OCI-LY1 (cell line): ENCODE results near the gene TGM5.

Experiments
- H2AFZ ChIP-seq: fragments of 200-600 bp; sonication (generic), shearing (Covaris generic); 2 replicates; pipeline ENCODE4 v1.6.0; 2014; ENCODE audit warnings: antibody characterized with exemption, mild to moderate bottlenecking, low read length
- H3F3A ChIP-seq: fragments of 200-600 bp; sonication (generic), shearing (Covaris generic); 2 replicates; pipeline ENCODE4 v1.6.0; 2014; ENCODE audit warnings: mild to moderate bottlenecking, antibody characterized with exemption, low read length, moderate library complexity; ENCODE audit not compliant: insufficient read depth
- H3K27ac ChIP-seq: fragments of 200-600 bp; sonication (generic); 2 replicates; pipeline ENCODE4 v1.5.1; 2014; ENCODE audit warnings: low read length, mixed run types, mild to moderate bottlenecking, low read depth; ENCODE audit not compliant: poor library complexity, severe bottlenecking
- H3K27me3 ChIP-seq: fragments of 200-600 bp; sonication (generic); 2 replicates; pipeline ENCODE4 v1.6.0; 2014; ENCODE audit warnings: antibody characterized with exemption, mild to moderate bottlenecking, low read length, moderate library complexity; ENCODE audit not compliant: insufficient read depth
- H3K36me3 ChIP-seq: fragments of 200-600 bp; sonication (generic); 2 replicates; pipeline ENCODE4 v1.6.1; 2014; ENCODE audit warnings: mild to moderate bottlenecking, antibody characterized with exemption, low read length, moderate library complexity, mixed read lengths; ENCODE audit not compliant: insufficient read depth
- H3K4me1 ChIP-seq: fragments of 200-600 bp; sonication (generic); 2 replicates; pipeline ENCODE4 v1.5.1; 2014; ENCODE audit warnings: mild to moderate bottlenecking, low read length, moderate library complexity; ENCODE audit not compliant: insufficient read depth, severe bottlenecking
- H3K4me2 ChIP-seq: fragments of 200-600 bp; sonication (generic), shearing (Covaris generic); 2 replicates; pipeline ENCODE4 v1.6.1; 2014; ENCODE audit warnings: low read length
- H3K4me3 ChIP-seq: fragments of 200-600 bp; sonication (generic); 2 replicates; pipeline ENCODE4 v1.5.1; 2014; ENCODE audit warnings: low read length, low read depth, mild to moderate bottlenecking, mixed read lengths; ENCODE audit not compliant: poor library complexity, severe bottlenecking
- H3K79me2 ChIP-seq: fragments of 200-600 bp; shearing (Covaris generic); 2 replicates; pipeline ENCODE4 v1.6.1; 2016; ENCODE audit warnings: mixed run types, low read length, mixed read lengths; ENCODE audit not compliant: insufficient read depth
- H3K9ac ChIP-seq: fragments of 200-600 bp; sonication (generic), shearing (Covaris generic); 2 replicates; pipeline ENCODE4 v1.6.1; 2014; ENCODE audit warnings: mild to moderate bottlenecking, low read length, mixed read lengths
- H3K9me2 ChIP-seq: fragments of 200-600 bp; sonication (generic), shearing (Covaris generic); 2 replicates; pipeline ENCODE4 v1.6.1; 2014; ENCODE audit warnings: low read depth, mild to moderate bottlenecking, low read length, mixed read lengths
- H3K9me3 ChIP-seq: fragments of 200-600 bp; shearing (Covaris generic); 2 replicates; pipeline ENCODE4 v1.6.1; 2014; ENCODE audit warnings: low read length, mixed read lengths
- H4K20me1 ChIP-seq: fragments of 200-600 bp; sonication (generic), shearing (Covaris generic); 2 replicates; pipeline ENCODE4 v1.6.0; 2016; ENCODE audit warnings: mild to moderate bottlenecking, low read length; ENCODE audit not compliant: insufficient read depth
- CTCF ChIP-seq: fragments of 200-600 bp; sonication (generic), shearing (Covaris generic); IDR thresholded peaks from 2 replicates; pipeline ENCODE4 v1.5.1; 2017; ENCODE audit warnings: mild to moderate bottlenecking, antibody characterized with exemption, low read length, moderate library complexity, mixed read lengths
- EZH2 ChIP-seq: fragments of 200-600 bp; sonication (generic), shearing (Covaris generic); IDR thresholded peaks from 2 replicates; pipeline ENCODE4 v1.8.0; 2017; ENCODE audit warnings: borderline replicate concordance, mixed run types, mild to moderate bottlenecking, antibody characterized with exemption, low read length, moderate library complexity, mixed read lengths

TGM5 gene, protein sequence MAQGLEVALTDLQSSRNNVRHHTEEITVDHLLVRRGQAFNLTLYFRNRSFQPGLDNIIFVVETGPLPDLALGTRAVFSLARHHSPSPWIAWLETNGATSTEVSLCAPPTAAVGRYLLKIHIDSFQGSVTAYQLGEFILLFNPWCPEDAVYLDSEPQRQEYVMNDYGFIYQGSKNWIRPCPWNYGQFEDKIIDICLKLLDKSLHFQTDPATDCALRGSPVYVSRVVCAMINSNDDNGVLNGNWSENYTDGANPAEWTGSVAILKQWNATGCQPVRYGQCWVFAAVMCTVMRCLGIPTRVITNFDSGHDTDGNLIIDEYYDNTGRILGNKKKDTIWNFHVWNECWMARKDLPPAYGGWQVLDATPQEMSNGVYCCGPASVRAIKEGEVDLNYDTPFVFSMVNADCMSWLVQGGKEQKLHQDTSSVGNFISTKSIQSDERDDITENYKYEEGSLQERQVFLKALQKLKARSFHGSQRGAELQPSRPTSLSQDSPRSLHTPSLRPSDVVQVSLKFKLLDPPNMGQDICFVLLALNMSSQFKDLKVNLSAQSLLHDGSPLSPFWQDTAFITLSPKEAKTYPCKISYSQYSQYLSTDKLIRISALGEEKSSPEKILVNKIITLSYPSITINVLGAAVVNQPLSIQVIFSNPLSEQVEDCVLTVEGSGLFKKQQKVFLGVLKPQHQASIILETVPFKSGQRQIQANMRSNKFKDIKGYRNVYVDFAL

DNA sequence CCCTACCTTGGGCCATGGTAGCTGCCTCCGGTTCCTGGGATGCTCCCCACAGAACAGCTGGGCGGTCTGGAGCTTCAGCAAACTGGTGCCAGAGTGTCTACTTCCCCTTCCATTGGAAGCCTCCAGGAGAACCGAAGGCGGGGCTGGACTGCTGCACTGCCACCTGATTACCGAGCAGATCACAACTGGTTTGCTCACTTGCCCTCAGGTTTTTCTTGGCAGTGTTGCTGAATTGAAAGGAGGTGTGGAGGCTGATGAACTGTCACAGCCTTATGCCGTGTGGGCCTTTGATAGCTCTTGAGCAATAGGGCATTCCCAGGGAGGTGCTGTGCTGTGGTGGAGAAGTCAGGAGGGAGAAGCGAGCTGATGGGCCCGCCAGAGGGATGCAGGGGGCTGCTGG lies at the start of gene TGM5:
Gene TGM5 (minus strand): TSS at position 95 of the 400 bp plus-strand sequence. CDS start 79 bp downstream, at position 16.
- Histone ChIP-seq H3K9ac (no peak within 1 kb of the TSS), H3K36me3 (no peaks in the 10 kb centered on the region), H3K9me3 (no peaks in the 10 kb centered on the region)

DNA sequence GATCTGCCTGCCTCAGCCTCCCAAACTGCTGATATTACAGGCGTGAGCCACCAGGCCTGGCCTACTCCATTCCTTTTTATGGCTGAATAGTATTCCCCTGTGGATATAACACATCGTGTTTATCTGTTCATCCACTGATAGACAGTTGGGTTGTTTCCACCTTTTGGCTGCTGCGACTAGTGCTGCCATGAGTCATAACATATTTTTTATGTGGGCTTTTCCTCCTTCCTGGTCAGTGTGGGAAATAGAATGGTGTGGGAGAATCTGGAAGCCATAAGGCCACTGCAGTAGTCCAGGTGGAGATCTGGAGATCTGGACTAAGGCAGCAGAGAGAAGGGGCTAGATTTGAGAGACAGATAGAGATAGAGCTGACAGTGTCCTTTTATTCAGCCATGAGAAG lies 47.4 kb upstream of the TGM5 start:
- H3K27ac ChIP-seq = no peak overlapping the region
- no peaks in the 10 kb centered on the region for H3K4me1 ChIP-seq
- H3K9me3 ChIP-seq = no peaks in the 10 kb centered on the region
- H3K9ac ChIP-seq = no peak overlapping the region
- H4K20me1 ChIP-seq = no peaks in the 10 kb centered on the region
- H3K4me2 ChIP-seq = no peak overlapping the region
- TF ChIP-seq EZH2 (no peak), CTCF (no peak)
- H2AFZ ChIP-seq = no peak overlapping the region
- H3K79me2 ChIP-seq = no peaks in the 10 kb centered on the region
- H3K4me3 ChIP-seq = no peak overlapping the region
- no peaks in the 10 kb centered on the region for H3K9me2 ChIP-seq
- H3F3A ChIP-seq = no peaks in the 10 kb centered on the region
- H3K36me3 ChIP-seq = no peaks in the 10 kb centered on the region
- no peaks in the 10 kb centered on the region for H3K27me3 ChIP-seq

More for the DNA sequence above, at the start of gene TGM5:
- Histone ChIP-seq H3K27me3 (no peaks in the 10 kb centered on the region), H3K79me2 (no peaks in the 10 kb centered on the region), H4K20me1 (no peaks in the 10 kb centered on the region), H2AFZ (no peak within 1 kb of the TSS), H3K4me1 (no peaks in the 10 kb centered on the region), H3K27ac (no peak within 1 kb of the TSS), H3K4me3 (no peak within 1 kb of the TSS), H3K9me2 (no peaks in the 10 kb centered on the region), H3K4me2 (no peak within 1 kb of the TSS), H3F3A (no peaks in the 10 kb centered on the region)
- TF ChIP-seq EZH2 (no peak), CTCF (no peak)

DNA sequence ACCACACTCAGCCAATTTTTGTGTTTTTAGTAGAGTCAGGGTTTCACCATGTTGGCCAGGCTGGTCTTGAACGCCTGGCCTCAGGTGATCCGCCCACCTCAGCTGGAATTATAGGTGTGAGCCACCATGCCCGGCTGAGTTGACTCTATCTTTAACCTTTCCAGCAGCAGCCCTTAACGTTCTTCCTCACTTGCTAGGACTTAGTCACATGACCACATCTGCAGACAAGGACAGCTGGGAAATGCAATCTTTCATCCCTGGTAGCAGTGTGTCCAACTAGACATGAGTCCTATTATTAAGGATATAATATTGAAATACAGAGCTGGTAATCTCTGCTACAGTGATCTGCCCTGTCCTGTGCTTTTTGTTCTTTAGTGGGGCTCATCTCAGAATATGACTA lies 45.6 kb upstream of the TGM5 start:
- Histone ChIP-seq H3K4me3 (no peak overlapping the region), H3K27ac (no peak overlapping the region), H3K4me1 (no peaks in the 10 kb centered on the region), H3K4me2 (no peak overlapping the region), H3K79me2 (no peaks in the 10 kb centered on the region), H4K20me1 (no peaks in the 10 kb centered on the region), H2AFZ (no peak overlapping the region), H3K9ac (no peak overlapping the region), H3F3A (no peaks in the 10 kb centered on the region), H3K27me3 (no peaks in the 10 kb centered on the region), H3K36me3 (no peaks in the 10 kb centered on the region), H3K9me3 (no peaks in the 10 kb centered on the region), H3K9me2 (no peaks in the 10 kb centered on the region)
- TF ChIP-seq CTCF = no peak
- TF ChIP-seq EZH2 = no peak
